ENCODE measurements around the gene PAX7. TPM values are rescaled to one million over a fixed set of nuclear protein-coding genes. Genes with fewer than 3 reads are reported as not detected.

PAX7 gene
- total and polyA plus RNA-seq, 8 donors, result not detected

DNA sequence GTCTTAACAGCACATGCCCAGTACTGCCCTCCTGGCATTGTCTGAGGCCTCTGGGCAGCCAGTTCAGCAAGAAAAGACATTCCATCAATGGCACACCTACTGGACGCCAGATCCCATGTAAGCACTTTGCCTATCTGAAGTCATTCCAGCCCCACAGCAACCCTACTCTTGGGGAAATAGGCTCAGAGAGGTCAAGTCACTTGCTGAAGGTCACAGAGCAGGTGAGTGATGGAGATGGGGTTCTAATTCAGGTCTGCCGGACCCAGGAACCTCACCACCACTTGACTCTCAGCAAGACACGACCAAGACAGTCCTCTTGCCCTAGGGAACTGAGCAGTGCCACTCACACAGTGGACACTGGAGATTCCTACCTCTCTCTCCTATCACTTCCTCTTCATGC lies 79.4 kb downstream of the PAX7 start:
- Histone ChIP-seq H3K9me3 (no peaks in the 10 kb centered on the region), H3K36me3 (no peaks in the 10 kb centered on the region), H3K27me3 (peaks cover 0 to 95% (median 19%) of the 10 kb centered on the region in 3 donors), H3K27ac (no peak overlapping the region), H3K4me3 (no peak overlapping the region), H3K4me1 (no peaks in the 10 kb centered on the region)
- TF ChIP-seq POLR2AphosphoS5 (IDR thresholded peaks at IDR 0.05) (no peak), EP300 (IDR thresholded peaks at IDR 0.05) (no peak), POLR2A (IDR thresholded peaks at IDR 0.05) (no peak)
- TF ChIP-seq, protein P1, sequence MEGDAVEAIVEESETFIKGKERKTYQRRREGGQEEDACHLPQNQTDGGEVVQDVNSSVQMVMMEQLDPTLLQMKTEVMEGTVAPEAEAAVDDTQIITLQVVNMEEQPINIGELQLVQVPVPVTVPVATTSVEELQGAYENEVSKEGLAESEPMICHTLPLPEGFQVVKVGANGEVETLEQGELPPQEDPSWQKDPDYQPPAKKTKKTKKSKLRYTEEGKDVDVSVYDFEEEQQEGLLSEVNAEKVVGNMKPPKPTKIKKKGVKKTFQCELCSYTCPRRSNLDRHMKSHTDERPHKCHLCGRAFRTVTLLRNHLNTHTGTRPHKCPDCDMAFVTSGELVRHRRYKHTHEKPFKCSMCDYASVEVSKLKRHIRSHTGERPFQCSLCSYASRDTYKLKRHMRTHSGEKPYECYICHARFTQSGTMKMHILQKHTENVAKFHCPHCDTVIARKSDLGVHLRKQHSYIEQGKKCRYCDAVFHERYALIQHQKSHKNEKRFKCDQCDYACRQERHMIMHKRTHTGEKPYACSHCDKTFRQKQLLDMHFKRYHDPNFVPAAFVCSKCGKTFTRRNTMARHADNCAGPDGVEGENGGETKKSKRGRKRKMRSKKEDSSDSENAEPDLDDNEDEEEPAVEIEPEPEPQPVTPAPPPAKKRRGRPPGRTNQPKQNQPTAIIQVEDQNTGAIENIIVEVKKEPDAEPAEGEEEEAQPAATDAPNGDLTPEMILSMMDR (IDR thresholded peaks at IDR 0.05), result no peak
- DNase-seq, result no peak
- intact Hi-C loops (cut with DNase I; ENCODE audit: low total_unique reads), result no loop called here
- 37 to 76% (median 48%) methylated on average over 3 of the region's 3 CpGs for WGBS, 5 donors

DNA sequence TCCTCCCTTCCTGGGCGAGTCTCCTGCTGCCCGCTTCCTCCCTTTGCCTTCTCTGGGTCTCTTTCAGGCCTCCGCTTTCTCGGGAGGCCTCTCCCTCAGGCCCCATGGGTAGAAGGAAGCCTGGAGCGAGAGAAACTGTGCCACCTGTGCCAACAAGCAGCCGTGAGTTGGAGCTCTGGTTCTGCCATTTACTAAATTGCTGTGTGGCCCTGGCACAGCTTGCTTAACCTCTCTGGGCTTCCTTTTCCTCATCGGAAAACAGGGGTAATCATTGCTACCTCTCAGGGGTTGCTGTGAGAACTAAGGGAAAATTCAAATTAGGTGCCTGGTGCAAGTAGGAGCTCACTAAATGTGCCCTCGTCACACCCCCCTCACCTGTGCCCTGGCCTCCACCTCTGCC lies 80.4 kb downstream of the PAX7 start:
- H3K9me3 ChIP-seq, result no peaks in the 10 kb centered on the region
- 50 to 68% (median 64%) methylated on average over 8 of the region's 8 CpGs for WGBS, 5 donors
- intact Hi-C loops (cut with DNase I; ENCODE audit: low total_unique reads), result no loop called here
- TF ChIP-seq, protein P1 (IDR thresholded peaks at IDR 0.05), result no peak
- TF ChIP-seq EP300 (IDR thresholded peaks at IDR 0.05) (no peak), POLR2AphosphoS5 (IDR thresholded peaks at IDR 0.05) (no peak), POLR2A (IDR thresholded peaks at IDR 0.05) (no peak)
- H3K27ac ChIP-seq, result no peak overlapping the region
- DNase-seq, result no peak
- no peak overlapping the region for H3K4me3 ChIP-seq
- H3K4me1 ChIP-seq, result no peaks in the 10 kb centered on the region
- peaks cover 3 to 95% (median 28%) of the 10 kb centered on the region in 3 donors for H3K27me3 ChIP-seq
- no peaks in the 10 kb centered on the region for H3K36me3 ChIP-seq

DNA sequence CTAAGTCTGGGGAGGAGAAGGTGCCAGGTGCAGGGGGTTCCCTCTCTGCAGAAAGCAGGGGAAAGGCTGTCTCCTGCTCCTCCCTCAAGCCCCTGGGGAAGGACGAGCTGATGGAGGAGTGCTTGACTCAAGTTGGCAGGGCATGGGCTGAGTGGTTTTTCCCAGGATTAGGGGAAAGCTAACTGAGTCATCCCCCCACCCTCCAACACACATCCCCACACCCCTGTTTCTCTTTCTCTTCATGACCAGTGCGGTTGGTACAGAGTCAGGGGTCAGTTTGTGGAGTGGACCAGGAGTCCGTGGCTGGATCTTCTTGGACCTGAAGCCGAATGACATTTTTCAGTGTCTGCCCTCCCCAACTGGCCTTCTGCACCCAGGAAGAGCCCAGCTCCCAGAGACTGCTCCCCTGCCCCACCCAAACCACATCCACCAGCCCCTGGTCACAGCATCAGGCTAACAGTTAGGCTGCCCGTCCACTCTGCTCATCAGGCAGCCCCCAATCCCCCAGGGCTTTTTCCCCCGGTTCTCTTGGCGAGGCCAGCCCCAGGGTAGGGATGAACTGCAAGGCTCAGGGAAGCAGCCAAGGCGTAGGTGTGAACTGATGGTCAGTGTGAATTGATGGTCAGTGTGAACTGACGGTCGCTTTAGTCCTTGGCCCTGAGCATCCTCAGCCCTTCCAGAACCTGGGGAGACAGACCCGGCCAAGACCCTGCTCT lies 81.0 kb downstream of the PAX7 start:
- Histone ChIP-seq H3K27me3 (peaks cover 6 to 96% (median 35%) of the 10 kb centered on the region in 3 donors), H3K9me3 (no peaks in the 10 kb centered on the region), H3K36me3 (no peaks in the 10 kb centered on the region), H3K4me3 (no peak overlapping the region), H3K27ac (no peak overlapping the region), H3K4me1 (peaks cover 0 to 7% (median under 1%) of the 10 kb centered on the region in 4 donors)
- no peak for TF ChIP-seq POLR2A (IDR thresholded peaks at IDR 0.05)
- TF ChIP-seq, protein P1 (IDR thresholded peaks at IDR 0.05), result no peak
- no peak for TF ChIP-seq EP300 (IDR thresholded peaks at IDR 0.05)
- TF ChIP-seq POLR2AphosphoS5 (IDR thresholded peaks at IDR 0.05), result no peak
- no peak for DNase-seq
- intact Hi-C loops (cut with DNase I; ENCODE audit: low total_unique reads), result no loop called here
- WGBS, 5 donors, result 68 to 79% (median 76%) methylated on average over 11 of the region's 11 CpGs

DNA sequence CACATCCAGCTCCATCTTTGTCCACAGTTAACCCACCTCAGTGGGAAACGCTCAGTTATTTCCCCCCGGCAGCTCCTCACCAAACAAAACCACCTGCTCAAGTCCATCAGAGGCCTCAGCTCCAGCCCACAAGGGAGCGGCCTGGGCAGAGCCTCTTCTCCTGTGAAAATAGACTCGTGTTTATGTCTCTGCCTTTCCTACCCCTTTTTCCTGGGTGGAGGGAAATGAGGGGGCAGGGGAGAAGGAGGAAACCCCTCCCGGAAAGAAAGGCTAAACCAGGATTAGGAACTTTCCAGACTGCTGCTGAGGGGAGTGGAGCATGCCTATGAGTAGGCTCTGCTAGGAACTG lies 81.6 kb downstream of the PAX7 start:
- intact Hi-C loops (cut with DNase I; ENCODE audit: low total_unique reads), result no loop called here

More for the DNA sequence above, 81.6 kb downstream of the PAX7 start:
- Histone ChIP-seq H3K4me1 (peaks cover 0 to 12% (median 4%) of the 10 kb centered on the region in 4 donors), H3K36me3 (no peaks in the 10 kb centered on the region), H3K4me3 (no peak overlapping the region), H3K27me3 (peaks cover 11 to 99% (median 41%) of the 10 kb centered on the region in 3 donors), H3K27ac (no peak overlapping the region), H3K9me3 (no peaks in the 10 kb centered on the region)
- TF ChIP-seq, protein P1 (IDR thresholded peaks at IDR 0.05), result no peak
- TF ChIP-seq POLR2A (IDR thresholded peaks at IDR 0.05) (no peak), EP300 (IDR thresholded peaks at IDR 0.05) (no peak), POLR2AphosphoS5 (IDR thresholded peaks at IDR 0.05) (no peak)
- no peak for DNase-seq
- WGBS, 5 donors, result 39 to 71% (median 61%) methylated on average over 5 of the region's 5 CpGs
